GM19328 (cell line): ENCODE results near the gene RPS17.
"Not testable (repeated sequence)": the region's sequence is repeated elsewhere in the genome, so short reads cannot be mapped to it uniquely, and the experiment has no call there.

Source experiments
- ATAC-seq: cut with Tn5 transposase; IDR thresholded peaks from one replicate; pipeline ENCODE4 v1.9.1; 2021; ENCODE audit warnings: mild to moderate bottlenecking, moderate library complexity; ENCODE audit not compliant: unreplicated experiment

Gene RPS17

GRCh38 chr15:82549199-82549665, 9.0 kb upstream of the RPS17 start:
- no peak for ATAC-seq

GRCh38 chr15:82548700-82549099, 8.4 kb upstream of the RPS17 start:
- ATAC-seq, result no peak

DNA sequence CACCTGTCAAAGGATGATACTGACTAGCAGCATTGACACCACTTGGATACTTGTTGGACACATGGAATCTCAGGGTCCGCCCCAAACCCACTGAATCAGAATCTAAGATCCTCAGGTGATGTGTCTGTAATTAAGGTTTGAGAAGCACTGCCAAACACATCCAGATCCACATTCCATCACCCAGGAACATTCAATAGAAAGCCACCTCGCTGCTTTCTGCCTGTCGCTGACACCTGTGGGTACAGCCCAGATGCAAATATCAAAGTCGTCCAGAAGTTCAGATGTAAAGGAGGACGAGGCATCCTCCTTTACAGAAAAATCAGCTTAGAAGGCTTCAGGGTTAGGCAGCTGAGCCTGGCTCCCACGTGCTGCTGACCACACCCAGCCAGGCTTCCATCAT, 5.2 kb upstream of the RPS17 start:
- ATAC-seq, result no peak

GRCh38 chr15:82545002-82545401, 4.7 kb upstream of the RPS17 start:
- ATAC-seq, result no peak

DNA sequence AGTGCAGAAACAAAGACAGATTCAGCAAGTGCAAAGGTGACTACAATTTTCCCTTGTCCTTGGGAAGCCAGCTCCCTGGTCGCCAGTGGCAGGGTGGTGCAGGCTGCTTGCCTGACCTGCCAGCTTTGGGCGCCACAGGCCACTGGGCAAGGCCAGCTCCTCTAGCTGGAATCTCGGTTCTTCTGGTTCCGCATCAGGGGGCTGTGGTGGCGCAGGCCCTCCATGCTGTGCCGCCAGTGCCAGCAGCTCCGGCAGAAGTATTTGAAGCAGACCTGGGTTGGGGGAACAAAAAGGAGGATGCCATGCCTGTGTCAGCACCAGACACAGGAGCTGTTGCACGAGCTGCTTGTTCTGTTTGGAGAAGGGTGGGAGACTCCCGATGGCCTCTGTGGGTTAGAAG, 4.2 kb upstream of the RPS17 start:
- no peak for ATAC-seq

- no peak for ATAC-seq
Observed at GRCh38 chr15:82543160-82543559, 2.9 kb upstream of the RPS17 start.

- no peak for ATAC-seq
Observed at GRCh38 chr15:82540984-82541431, 751 bp upstream of the RPS17 start.

DNA sequence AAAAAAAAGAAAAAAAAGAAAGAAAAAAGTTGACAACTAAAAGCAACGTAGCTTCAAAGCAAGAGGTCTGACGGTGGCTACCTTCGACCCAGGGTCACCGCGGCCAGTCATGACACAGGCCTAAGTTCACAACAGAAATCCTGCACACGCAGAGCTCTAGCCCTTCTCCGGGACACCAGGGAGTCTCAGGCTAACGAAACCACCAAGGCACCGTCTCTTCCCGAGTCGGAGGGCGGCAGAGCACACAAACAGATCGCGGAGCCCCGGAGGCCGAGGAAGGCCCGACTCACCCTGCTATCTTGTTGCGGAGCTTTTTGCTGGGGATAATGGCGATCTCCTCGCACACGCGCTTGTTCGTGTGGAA, 584 bp downstream of the RPS17 start:
- no peak for ATAC-seq

- ATAC-seq, result no peak
Observed at GRCh38 chr15:82538961-82539690, 1.1 kb downstream of the RPS17 start.

- no peak for ATAC-seq
Observed at GRCh38 chr15:82537351-82537908, 2.8 kb downstream of the RPS17 start.

GRCh38 chr15:82536409-82537350, 3.6 kb downstream of the RPS17 start:
- ATAC-seq, result no peak

- no peak for ATAC-seq
Observed at GRCh38 chr15:82535566-82536408, 4.5 kb downstream of the RPS17 start.

DNA sequence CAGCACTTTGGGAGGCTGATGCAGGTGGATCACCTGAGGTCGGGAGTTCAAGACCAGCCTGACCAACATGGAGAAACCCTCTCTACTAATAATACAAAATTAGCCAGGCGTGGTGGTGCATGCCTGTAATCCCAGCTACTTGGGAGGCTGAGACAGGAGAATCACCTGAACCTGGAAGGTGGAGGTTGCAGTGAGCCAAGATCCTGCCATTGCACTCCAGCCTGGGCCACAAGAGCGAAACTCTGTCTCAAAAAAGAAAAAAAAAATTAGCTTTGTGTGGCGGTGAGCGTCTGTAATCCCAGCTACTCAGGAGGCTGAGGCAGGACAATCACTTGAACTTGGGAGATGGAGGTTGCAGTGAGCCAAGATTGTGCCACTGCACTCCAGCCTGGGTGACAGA, 5.1 kb downstream of the RPS17 start:
- ATAC-seq, result not testable (repeated sequence)

DNA sequence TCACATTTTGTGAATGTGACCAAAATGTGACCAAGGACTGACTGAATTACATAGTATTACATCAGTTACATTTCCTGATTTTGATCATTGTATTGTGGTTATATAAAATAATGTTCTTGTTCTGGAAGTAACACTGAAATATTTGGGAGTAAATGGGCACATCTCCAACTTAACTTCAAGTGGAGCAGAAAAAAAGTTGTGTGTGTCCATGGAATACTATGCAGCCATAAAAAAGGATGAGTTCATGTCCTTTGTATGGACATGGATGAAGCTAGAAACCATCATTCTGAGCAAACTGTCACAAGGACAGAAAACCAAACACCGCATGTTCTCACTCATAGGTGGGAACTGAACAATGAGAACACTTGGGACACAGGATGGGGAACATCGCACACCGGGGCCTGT, 5.8 kb downstream of the RPS17 start:
- ATAC-seq, result not testable (repeated sequence)

GRCh38 chr15:82533801-82534200, 6.5 kb downstream of the RPS17 start:
- no peak for ATAC-seq

- no peak for ATAC-seq
Observed at GRCh38 chr15:82532991-82533481, 7.2 kb downstream of the RPS17 start.

GRCh38 chr15:82532383-82532990, 7.8 kb downstream of the RPS17 start:
- no peak for ATAC-seq

DNA sequence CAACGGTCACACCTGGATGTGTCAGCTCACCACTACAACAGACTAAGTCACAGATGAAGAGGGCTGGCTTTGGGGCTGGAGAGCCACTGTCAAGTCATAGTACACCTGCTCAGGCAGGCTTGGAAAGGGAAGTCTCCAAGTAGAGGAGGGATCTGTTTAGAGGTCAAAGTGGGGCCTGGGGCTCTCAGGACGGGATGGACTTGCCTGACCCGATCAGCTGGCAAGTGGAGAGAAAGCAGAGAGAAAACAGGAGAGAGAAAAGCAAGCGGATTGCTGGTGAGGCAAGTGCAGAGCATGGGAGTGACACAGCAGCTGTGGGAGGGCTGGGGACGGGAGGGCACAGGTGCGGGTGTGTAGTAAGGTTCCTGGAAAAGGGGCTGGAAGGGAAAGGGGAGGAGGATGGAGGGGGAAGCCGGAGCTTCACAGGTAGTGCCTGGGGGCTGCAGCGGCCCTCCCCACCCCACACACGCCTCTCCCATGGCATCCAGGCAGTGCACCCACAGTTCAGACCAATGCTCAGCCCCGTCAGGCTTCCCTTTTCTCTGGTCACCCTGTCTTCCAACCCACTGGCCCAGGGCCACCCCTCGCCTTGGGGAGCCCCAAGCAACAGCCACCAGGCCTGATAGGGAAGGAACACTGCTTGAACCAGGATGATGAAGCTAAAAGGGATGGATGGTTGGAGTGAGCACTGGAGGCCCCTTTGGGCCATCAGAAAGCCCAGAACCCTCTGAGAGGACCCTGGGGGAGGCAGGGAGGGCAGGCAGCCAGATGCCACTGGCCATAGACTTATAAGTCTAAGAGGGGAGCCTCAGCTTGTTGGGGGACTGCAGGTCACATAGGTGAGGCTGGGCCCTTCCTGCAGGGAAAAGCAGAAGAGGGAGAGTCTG, 8.5 kb downstream of the RPS17 start:
- no peak for ATAC-seq
